ENCODE measurements around the gene FAHD1. TPM values are rescaled to one million over a fixed set of nuclear protein-coding genes. Genes with fewer than 3 reads are reported as not detected.

The FAHD1 gene
- total RNA-seq, 6 experiments from 2014 or later, result 25.5 to 96.5 (median 36.0) TPM

DNA sequence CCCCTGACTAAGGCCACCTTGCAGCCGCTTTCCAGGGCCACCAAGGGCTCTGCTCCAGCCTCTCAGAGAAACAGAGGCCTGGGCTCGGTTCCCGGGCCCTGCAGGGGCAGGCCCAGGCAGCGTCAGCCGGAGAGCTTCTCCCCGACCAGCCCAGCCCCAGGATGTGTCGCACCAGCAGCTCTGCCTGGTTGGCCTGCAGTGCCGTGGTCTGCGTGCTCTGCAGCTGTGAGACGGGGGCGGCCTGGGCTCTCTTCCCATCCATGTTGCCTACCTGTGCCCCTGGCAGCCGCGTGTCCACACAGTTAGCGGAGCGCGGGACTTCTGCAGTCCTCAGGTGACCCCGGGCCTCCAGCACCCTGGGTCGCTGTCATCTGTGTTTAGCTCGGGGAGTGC, 38.3 kb upstream of the FAHD1 start:
- TF ChIP-seq, protein P1, sequence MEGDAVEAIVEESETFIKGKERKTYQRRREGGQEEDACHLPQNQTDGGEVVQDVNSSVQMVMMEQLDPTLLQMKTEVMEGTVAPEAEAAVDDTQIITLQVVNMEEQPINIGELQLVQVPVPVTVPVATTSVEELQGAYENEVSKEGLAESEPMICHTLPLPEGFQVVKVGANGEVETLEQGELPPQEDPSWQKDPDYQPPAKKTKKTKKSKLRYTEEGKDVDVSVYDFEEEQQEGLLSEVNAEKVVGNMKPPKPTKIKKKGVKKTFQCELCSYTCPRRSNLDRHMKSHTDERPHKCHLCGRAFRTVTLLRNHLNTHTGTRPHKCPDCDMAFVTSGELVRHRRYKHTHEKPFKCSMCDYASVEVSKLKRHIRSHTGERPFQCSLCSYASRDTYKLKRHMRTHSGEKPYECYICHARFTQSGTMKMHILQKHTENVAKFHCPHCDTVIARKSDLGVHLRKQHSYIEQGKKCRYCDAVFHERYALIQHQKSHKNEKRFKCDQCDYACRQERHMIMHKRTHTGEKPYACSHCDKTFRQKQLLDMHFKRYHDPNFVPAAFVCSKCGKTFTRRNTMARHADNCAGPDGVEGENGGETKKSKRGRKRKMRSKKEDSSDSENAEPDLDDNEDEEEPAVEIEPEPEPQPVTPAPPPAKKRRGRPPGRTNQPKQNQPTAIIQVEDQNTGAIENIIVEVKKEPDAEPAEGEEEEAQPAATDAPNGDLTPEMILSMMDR (IDR thresholded peaks at IDR 0.05), result no peak
- TF ChIP-seq POLR2A (IDR thresholded peaks at IDR 0.05), result no peak
- peaks cover 0 to 25% (median 9%) of the 10 kb centered on the region in 4 donors for H3K4me1 ChIP-seq
- H3K4me3 ChIP-seq, result no peak overlapping the region
- ATAC-seq (no peak), DNase-seq (no peak)
- H3K27ac ChIP-seq, result no peak overlapping the region
- intact Hi-C loops (cut with DNase I), result no loop called here
- WGBS (ENCODE audit: insufficient coverage, low coverage, low lambda C conversion rate, missing lambda C conversion rate), result no CpG with 5 or more reads among the region's 19 CpGs
- peaks cover 0 to 14% (median 7%) of the 10 kb centered on the region in 4 donors for H3K36me3 ChIP-seq
- no peaks in the 10 kb centered on the region for H3K27me3 ChIP-seq
- no peaks in the 10 kb centered on the region for H3K9me3 ChIP-seq

DNA sequence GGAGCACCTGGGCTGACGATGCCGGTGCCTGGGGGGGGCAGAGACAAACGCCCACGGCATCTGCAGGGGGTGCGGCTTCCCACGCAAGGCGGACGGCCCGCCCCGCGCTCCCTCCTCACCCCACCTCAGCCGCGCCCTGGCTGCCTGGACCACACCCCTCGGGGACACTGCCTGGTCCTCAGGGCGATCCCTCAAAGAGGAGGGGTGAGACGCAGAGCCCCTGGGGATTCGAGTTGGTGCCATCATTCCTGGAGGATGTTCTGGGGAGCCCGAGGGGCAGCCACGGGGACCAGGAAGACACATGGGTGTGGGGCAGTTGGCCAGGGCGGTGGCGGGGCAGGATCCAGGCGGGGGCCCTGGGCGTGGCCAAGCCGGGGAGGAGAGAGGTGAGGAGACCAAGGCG, 37.4 kb upstream of the FAHD1 start:
- Histone ChIP-seq H3K36me3 (peaks cover 0 to 14% (median 7%) of the 10 kb centered on the region in 4 donors), H3K4me1 (peaks cover 0 to 29% (median 6%) of the 10 kb centered on the region in 4 donors), H3K9me3 (no peaks in the 10 kb centered on the region), H3K27ac (no peak overlapping the region), H3K27me3 (no peaks in the 10 kb centered on the region), H3K4me3 (no peak overlapping the region)
- TF ChIP-seq, protein P1 (IDR thresholded peaks at IDR 0.05), result no peak
- no peak for TF ChIP-seq POLR2A (IDR thresholded peaks at IDR 0.05)
- intact Hi-C loops (cut with DNase I), result no loop called here
- WGBS (ENCODE audit: insufficient coverage, low coverage, low lambda C conversion rate, missing lambda C conversion rate), result 89% methylated on average over 3 of the region's 25 CpGs
- no peak for ATAC-seq
- peak in 1 of 3 donors; percentile 48 for DNase-seq

DNA sequence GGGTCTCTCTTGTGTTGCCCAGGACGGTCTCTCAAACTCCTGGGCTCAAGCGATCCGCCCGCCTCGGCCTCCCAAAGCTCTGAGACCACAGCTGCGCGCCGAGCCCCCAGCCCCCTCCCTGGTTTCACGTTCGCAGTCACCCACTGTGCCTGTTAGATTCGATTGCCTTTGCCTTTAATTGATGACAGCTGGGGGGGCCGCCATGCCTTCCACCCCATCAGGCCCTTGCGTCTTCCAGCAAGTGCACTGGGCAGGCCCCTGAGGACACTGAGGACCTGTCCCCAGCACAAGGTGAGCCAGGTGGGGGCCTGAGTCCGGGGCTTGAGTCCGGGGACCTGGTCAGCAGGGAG, 36.8 kb upstream of the FAHD1 start:
- no peak overlapping the region for H3K27ac ChIP-seq
- no peak for DNase-seq
- intact Hi-C loops (cut with DNase I), result no loop called here
- peaks cover 0 to 35% (median 6%) of the 10 kb centered on the region in 4 donors for H3K4me1 ChIP-seq
- TF ChIP-seq, protein P1 (IDR thresholded peaks at IDR 0.05), result no peak
- no peak for TF ChIP-seq POLR2A (IDR thresholded peaks at IDR 0.05)
- peaks cover 0 to 14% (median 7%) of the 10 kb centered on the region in 4 donors for H3K36me3 ChIP-seq
- ATAC-seq, result no peak
- H3K27me3 ChIP-seq, result no peaks in the 10 kb centered on the region
- no peaks in the 10 kb centered on the region for H3K9me3 ChIP-seq
- H3K4me3 ChIP-seq, result no peak overlapping the region
- 85% methylated on average over 13 of the region's 15 CpGs for WGBS (ENCODE audit: insufficient coverage, low coverage, low lambda C conversion rate, missing lambda C conversion rate)

DNA sequence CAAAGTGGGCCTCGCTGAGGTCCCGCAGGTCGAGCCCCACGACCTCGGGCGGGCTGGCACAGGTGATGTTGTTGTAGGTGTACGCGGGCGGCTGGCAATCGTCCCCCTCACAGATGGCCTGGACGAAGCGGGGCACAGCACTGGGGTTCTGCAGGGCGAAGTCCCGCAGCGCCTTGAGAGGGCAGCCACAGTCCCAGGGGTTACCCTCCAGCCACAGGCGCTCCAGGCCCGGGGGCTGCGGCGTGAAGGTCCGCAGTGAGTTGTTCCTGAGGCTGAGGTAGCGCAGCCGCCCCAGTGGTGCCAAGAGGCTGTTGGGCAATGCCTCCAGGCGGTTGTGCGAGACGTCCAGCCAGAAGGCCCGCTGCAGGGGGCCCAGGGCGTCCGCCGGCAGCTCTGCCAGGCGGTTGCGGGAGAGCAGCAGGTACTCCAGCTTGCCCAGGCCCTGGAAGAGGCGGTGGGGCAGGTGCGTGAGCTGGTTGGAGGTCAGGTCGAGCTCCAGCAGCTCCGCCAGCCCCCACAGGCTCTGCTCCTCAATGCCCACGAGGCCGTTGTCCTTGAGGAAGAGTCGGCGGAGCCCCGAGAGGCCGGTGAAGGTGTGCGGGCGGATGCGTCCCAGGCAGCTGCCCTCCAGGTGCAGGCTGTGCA, 36.3 kb upstream of the FAHD1 start:
- peaks cover 0 to 38% (median 6%) of the 10 kb centered on the region in 4 donors for H3K4me1 ChIP-seq
- H3K27ac ChIP-seq, result no peak overlapping the region
- TF ChIP-seq, protein P1 (IDR thresholded peaks at IDR 0.05), result no peak
- TF ChIP-seq POLR2A (IDR thresholded peaks at IDR 0.05), result no peak
- intact Hi-C loops (cut with DNase I), result no loop called here
- no peak overlapping the region for H3K4me3 ChIP-seq
- DNase-seq, result peak; percentile 30 to 62 (median 51)
- 37% methylated on average over 4 of the region's 44 CpGs for WGBS (ENCODE audit: insufficient coverage, low coverage, low lambda C conversion rate, missing lambda C conversion rate)
- ATAC-seq, result no peak
- H3K36me3 ChIP-seq, result peaks cover 0 to 14% (median 7%) of the 10 kb centered on the region in 4 donors
- no peaks in the 10 kb centered on the region for H3K27me3 ChIP-seq
- no peaks in the 10 kb centered on the region for H3K9me3 ChIP-seq
